NT2/D1 (cell line): Measurements from ENCODE around the gene GLIS1.
A peak's percentile ranks its signal among the peaks of the same experiment; 100 is the strongest.

Experiments
- DNase-seq: peaks from one replicate; pipeline ENCODE4 v3.0.0-alpha.2; 2011; ENCODE audit warnings: low read depth, low spot score
- H3K27me3 ChIP-seq: 2 replicates; pipeline ENCODE4 v1.6.0; 2011; ENCODE audit warnings: mild to moderate bottlenecking; ENCODE audit not compliant: insufficient read length, insufficient read depth
- H3K36me3 ChIP-seq: 2 replicates; pipeline ENCODE4 v1.6.1; 2011; ENCODE audit warnings: mild to moderate bottlenecking, low read length, mixed read lengths; ENCODE audit not compliant: insufficient read depth, insufficient read length
- H3K4me1 ChIP-seq: 2 replicates; pipeline ENCODE4 v1.5.1; 2011; ENCODE audit not compliant: insufficient read depth, insufficient read length
- H3K4me3 ChIP-seq: 2 replicates; pipeline ENCODE4 v1.5.1; 2011; ENCODE audit warnings: low read depth; ENCODE audit not compliant: insufficient read length
- H3K9ac ChIP-seq: 2 replicates; pipeline ENCODE4 v1.6.0; 2011; ENCODE audit warnings: low read depth; ENCODE audit not compliant: insufficient read length
- H3K9me3 ChIP-seq: 2 replicates; pipeline ENCODE4 v1.5.1; 2011; ENCODE audit warnings: mild to moderate bottlenecking, low read length; ENCODE audit not compliant: insufficient read depth
- SUZ12 ChIP-seq: IDR thresholded peaks from 2 replicates; pipeline ENCODE4 v1.6.1; 2011; ENCODE audit not compliant: insufficient read length, insufficient read depth; ENCODE audit errors: extremely low read depth
- YY1 ChIP-seq: IDR thresholded peaks from 2 replicates; pipeline ENCODE4 v1.6.1; 2011; ENCODE audit not compliant: insufficient read length, insufficient read depth
- ZNF274 ChIP-seq: IDR thresholded peaks from 2 replicates; pipeline ENCODE4 v1.6.1; 2011; ENCODE audit warnings: mild to moderate bottlenecking, low read depth, low read length

GLIS1 gene

DNA sequence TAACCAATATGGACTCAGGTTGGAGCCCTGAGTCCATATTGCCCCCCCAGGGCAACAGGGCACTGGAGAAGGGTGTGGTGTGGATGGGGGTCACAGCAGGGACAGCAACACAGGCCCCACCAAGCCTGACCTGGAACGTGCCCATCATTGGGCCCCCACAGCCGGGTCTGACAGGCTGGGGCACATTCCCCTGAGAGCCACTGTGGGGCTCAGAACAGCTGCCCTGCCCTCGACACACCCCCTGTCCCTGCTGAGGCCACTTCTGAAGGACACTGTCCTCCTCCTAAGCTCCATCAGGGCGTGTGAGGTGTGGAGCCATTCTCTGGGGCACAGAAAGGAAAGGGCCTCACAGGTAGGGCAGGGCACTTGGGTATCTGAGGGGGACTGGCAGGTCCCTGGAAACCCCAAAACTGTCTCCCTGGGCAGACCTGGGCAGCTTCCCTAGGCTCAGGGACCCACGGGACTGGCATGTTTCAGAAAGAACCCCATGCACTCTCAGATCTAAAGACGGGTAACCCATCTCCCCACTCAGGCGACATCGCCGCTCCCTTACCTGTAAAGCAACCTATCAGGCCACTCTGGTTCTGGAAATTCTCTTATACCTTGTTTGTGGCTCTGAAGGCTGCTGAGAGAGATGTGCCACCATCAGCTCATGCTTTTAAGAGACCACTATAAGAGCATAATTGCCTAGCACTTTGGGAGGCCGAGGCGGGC is 184.2 kb downstream of the GLIS1 start:
- H3K9ac ChIP-seq, result no peak overlapping the region
- peaks cover 7% of the 10 kb centered on the region for H3K27me3 ChIP-seq
- TF ChIP-seq YY1, result no peak
- TF ChIP-seq ZNF274, result no peak
- TF ChIP-seq SUZ12, result no peak
- no peak overlapping the region for H3K4me3 ChIP-seq
- no peaks in the 10 kb centered on the region; the same call in 1 of the 2 replicates for H3K9me3 ChIP-seq
- no peaks in the 10 kb centered on the region for H3K36me3 ChIP-seq
- peaks cover 28% of the 10 kb centered on the region for H3K4me1 ChIP-seq
- DNase-seq, result no peak

GRCh38 chr1:53553734-53554509 is 185.0 kb downstream of the GLIS1 start:
- Histone ChIP-seq H3K4me3 (no peak overlapping the region), H3K36me3 (no peaks in the 10 kb centered on the region), H3K9me3 (no peaks in the 10 kb centered on the region; the same call in 1 of the 2 replicates), H3K4me1 (peaks cover 22% of the 10 kb centered on the region), H3K9ac (no peak overlapping the region), H3K27me3 (peaks cover 7% of the 10 kb centered on the region)
- TF ChIP-seq SUZ12 (no peak), ZNF274 (no peak), YY1 (no peak)
- DNase-seq, result no peak

GRCh38 chr1:53552981-53553733 is 185.8 kb downstream of the GLIS1 start:
- Histone ChIP-seq H3K27me3 (peaks cover 7% of the 10 kb centered on the region), H3K9me3 (no peaks in the 10 kb centered on the region; the same call in 1 of the 2 replicates), H3K36me3 (no peaks in the 10 kb centered on the region), H3K4me1 (peaks cover 23% of the 10 kb centered on the region), H3K4me3 (no peak overlapping the region), H3K9ac (no peak overlapping the region)
- no peak for DNase-seq
- no peak for TF ChIP-seq YY1
- no peak for TF ChIP-seq ZNF274
- no peak for TF ChIP-seq SUZ12

DNA sequence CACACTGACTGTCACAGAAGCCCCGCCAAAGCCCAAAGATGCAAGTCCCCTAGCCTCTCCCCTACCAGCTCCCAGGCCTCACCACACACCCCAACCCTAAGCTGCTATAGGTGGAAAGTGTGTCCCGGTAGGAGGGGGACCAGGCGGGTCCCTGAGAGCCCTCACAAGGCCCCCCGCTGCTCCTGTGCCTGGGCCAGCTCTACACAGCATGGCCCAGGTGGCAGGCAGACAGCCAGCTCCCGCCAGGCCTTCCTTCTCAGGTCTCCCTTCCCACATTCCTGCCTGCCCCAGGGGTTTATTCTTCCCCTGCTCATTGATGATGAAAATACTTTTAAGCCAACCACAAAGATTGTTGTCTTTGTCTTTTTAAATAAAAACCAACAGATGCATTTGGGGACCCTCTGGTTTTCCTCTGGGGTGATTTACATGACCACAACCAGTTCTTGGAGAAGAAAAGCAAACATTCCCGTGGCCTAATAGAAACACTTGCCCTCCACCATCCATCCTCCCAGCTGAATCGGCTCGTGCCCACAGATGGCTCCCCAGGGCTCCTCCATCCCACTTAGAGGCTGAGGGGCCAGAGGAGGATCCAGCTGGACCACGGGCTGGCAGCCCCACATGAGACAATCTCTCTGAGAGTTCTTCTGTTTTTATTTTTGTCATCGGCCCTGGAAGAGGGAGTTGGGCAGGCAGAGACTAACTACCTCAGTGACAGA is 186.7 kb downstream of the GLIS1 start:
- peak; percentile 62 for DNase-seq
- Histone ChIP-seq H3K4me1 (peaks cover 24% of the 10 kb centered on the region), H3K9ac (no peak overlapping the region), H3K36me3 (no peaks in the 10 kb centered on the region), H3K27me3 (peaks cover 7% of the 10 kb centered on the region), H3K4me3 (no peak overlapping the region), H3K9me3 (no peaks in the 10 kb centered on the region; the same call in 1 of the 2 replicates)
- TF ChIP-seq YY1 (no peak), ZNF274 (no peak), SUZ12 (no peak)

- Histone ChIP-seq H3K9ac (peak overlapping the region; percentile 11), H3K4me1 (peaks cover 24% of the 10 kb centered on the region), H3K27me3 (peaks cover 7% of the 10 kb centered on the region), H3K4me3 (no peak overlapping the region), H3K36me3 (no peaks in the 10 kb centered on the region), H3K9me3 (no peaks in the 10 kb centered on the region; the same call in 1 of the 2 replicates)
- TF ChIP-seq ZNF274 (no peak), YY1 (no peak), SUZ12 (no peak)
- no peak for DNase-seq
Observed at GRCh38 chr1:53551428-53551995, 187.5 kb downstream of the GLIS1 start.

GRCh38 chr1:53550201-53550741 is 188.7 kb downstream of the GLIS1 start:
- no peak overlapping the region for H3K9ac ChIP-seq
- H3K9me3 ChIP-seq, result no peaks in the 10 kb centered on the region
- peaks cover 31% of the 10 kb centered on the region for H3K4me1 ChIP-seq
- no peak for TF ChIP-seq YY1
- TF ChIP-seq ZNF274, result no peak
- TF ChIP-seq SUZ12, result no peak
- peaks cover 4% of the 10 kb centered on the region for H3K27me3 ChIP-seq
- no peak overlapping the region for H3K4me3 ChIP-seq
- no peak for DNase-seq
- no peaks in the 10 kb centered on the region for H3K36me3 ChIP-seq
